Activated CD8-positive, alpha-beta memory T cell treated with anti-CD3 and anti-CD28 coated beads for 4 hours (primary cell): Measurements from ENCODE around the gene ZIC3.

Experiments
- DNase-seq, 2 donors: peaks; one replicate each; pipeline ENCODE4 v3.0.0-alpha.2; 2020; ENCODE audit warnings: low read depth in 2 of 2

Gene ZIC3

DNA sequence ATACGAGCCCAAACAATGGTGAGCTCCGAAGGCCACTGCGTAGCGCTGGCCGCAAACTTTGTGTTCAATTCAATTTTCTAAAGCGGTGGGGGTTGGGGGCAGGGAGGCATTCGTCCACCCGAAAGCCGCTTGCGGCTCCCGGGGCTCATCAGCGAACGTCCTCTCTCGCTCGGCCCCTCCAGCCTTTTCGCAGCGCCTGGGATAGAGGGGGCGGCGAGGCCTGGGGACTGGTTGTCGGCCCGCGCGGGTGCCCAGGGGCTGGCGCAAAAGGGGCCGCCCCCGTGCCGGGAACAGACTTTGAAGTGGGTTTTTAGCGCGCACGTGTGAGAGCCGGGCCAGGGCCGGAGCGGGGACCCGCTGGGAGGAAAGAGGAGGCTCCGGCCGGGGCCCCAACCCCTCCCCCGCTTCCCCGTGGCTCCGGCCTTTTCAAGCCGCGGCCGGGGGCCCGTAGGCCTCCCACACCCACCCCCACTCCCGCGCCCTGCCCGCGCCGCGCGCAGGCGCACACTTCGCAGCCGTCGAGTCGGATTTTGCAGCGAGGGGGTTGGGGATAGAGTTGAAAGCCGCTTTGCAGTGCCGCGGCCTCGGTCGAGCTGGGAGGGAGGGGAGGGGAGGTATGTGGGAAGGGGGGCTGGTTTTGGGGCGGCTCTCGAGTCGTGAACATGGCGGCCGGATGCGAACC, 8.3 kb downstream of the ZIC3 start:
- DNase-seq: no peak

DNA sequence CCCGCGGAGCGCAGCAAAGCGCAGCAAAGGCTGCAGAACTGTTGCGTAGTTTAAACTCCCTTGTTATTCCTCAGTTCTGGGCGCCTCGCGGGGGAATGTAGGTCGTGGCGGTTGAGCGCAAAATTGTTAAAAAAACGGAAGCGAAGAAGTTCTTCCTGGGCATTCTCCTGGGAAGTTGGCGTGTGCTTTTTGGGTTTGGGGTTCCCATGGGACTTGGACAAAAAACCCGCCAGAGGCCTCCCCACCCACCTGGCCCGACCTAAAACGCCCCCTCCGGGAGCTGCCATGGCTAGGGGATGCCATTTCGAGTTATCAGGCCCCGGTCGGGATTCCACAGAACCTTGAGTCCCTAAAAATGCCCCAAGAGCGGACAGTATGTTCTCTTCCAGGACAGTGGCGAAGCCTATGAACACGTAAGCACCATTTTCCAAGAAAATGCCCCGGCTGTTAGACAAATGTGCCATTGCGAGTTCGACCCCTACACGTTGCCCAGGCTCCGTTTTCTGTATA, 8.9 kb downstream of the ZIC3 start:
- no peak for DNase-seq

DNA sequence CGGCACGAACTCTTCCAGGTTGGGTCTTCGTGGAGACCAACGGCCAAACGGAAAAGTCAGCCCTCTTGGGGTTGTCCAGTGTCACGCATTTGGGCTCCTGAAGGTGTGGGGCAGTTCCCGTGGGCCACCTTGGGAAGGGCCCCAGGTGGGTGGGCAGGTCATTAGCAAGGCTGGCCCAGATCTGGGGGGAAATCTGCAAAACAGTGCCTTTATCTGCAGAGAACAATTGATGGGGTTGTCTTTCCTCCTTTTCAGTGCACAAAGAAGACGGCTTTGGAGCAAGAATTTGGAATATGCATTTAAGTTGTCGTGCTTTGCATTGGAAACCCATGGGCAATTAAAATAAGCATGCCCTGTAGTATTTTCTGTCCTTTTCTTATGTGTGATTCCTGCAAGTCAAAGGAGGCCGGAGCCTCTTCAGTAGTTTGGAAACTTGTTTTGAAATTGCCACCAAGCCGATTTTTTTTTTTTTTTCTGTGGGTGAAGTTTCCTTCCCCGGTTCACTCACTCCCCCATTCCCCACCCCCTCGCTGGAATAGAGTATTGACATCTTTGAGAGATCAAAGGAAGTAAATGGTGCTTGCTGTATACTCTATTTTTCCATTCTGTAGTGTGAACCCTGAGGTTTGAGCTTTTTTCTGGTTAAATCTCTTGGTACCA, 9.8 kb downstream of the ZIC3 start:
- no peak for DNase-seq

DNA sequence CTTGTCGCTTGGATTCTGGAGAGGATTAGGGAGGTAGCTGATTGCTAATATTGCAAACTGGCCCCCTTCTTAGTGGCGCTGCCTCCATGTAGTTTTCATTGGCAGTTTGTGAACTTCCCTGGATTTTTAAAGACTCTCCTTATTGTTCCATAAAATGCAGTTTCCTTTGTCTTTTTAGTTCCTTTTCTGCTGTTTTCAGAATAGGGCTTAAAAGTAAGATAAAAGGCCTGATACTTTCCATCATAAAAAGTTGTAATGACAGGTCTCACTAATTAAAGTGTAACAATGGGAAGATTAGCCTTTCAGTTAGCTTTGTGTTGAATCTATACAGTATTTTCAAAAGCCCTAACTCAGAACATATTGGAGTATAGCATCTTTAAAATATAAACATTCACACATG, 21.2 kb downstream of the ZIC3 start:
- no peak for DNase-seq

DNA sequence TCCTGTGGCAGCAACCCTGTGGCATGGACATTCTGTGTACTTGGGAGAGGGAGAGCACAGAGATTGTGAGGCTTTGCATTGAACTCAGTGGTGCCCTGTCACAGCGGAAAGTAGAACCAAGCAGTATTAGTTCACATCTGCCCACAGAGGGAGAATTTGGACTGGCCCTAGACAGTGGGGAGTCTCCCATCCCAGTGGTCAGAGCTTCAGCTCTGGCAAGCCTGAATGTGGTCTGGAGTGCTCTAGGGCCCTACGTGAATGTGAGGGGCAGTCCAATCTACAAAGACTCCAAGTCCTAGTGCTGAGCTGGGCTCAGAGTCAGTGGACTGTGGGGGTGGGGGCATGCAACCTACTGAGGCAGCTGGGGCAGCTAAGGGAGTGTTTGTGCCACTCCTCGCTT, 34.8 kb downstream of the ZIC3 start:
- DNase-seq: no peak
